Right hindlimb (tissue), 1 donor: ENCODE results near the gene TMEM184B.
"Not testable (repeated sequence)": the region's sequence is repeated elsewhere in the genome, so short reads cannot be mapped to it uniquely, and the experiment has no call there.

Source experiments
- DNase-seq: peaks from one replicate; pipeline ENCODE4 v3.0.0-alpha.2; 2018

The TMEM184B gene

DNA sequence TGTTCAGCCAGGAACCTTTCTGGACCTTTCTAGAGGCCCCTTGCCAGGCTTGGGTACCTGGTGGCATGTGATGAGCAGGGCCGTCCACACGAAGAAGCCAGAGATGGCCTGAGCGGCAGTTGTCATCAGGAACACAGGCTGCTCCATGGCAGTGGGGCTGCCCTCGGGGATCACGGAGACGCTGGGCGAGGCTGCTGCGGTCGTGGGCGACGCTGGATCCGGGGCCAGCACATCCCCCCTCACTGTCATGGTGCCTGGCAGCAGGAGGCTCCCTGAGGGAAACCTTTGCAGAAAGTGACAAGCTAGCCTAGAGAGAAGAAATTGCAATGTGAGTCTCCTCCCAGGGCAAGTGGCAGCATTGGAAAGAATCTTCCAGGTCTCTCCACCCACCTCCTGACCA lies 25.1 kb downstream of the TMEM184B start:
- DNase-seq = no peak

DNA sequence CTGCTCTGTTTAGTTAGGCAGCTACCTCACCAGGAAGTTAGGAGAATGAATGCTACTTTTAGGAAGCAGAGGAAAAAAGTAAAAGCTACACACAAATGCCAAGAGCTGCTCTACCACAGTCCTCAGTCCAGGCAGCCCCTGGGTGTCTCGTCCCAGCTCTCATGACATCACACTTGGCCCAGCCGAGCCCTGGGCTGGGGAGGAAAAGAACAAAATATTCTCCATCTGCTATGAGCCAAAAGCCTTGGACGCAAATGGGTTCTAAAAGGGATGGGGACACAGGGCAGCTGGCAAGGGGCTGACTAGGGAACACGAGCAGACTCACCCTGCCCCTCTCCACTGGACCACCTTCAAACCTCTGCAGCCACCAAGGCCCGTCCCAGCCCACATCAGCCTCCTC lies 26.1 kb downstream of the TMEM184B start:
- peak; percentile 86 for DNase-seq

DNA sequence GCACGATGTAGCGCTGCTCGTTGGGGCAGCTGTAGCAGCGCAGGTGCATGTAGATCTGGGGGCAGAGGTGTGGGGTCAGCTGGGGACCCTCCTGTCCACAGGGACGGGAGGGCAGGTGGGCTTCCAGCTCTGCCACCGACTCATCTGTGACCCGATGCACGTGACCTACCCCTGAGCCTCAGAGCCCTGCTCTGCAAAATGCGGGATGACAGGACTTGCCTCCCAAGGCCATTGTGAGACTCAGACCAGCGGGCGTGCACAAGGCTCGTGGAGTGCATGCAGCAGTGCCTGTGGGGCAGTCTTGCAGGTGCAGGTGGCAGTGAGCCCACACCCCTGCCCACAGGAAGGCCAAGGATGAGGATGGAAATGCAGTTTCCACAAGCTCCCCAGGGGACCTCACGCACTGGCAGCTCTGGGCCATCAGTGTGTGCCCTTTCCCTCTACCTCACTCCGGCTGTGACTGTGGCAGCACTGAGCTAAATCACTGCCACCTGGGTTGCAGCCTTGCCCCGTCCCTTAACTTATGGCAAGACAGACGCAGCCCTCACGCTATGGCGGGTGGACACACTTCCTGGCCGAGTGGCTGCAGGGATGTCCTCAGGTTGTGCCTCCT lies 26.7 kb downstream of the TMEM184B start:
- no peak for DNase-seq

DNA sequence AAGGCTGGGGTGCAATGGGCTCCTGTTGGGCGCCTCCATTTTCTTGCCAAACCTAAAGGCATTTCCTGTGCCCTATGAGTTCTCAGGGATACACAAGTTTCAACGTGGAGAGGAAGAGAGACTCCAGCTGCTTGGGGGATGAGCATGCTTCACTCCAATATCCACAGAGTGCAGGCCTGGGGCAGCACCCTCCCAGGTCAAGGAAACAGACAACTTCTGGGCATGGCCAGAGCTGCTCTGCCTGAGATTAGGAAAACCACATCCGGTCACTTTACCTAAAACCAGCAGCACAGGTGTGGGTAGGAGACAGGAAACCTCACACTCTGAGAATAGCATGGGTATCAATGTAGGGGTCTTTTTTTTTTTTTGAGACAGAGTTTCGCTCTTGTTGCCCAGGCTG lies 28.7 kb downstream of the TMEM184B start:
- DNase-seq = no peak

DNA sequence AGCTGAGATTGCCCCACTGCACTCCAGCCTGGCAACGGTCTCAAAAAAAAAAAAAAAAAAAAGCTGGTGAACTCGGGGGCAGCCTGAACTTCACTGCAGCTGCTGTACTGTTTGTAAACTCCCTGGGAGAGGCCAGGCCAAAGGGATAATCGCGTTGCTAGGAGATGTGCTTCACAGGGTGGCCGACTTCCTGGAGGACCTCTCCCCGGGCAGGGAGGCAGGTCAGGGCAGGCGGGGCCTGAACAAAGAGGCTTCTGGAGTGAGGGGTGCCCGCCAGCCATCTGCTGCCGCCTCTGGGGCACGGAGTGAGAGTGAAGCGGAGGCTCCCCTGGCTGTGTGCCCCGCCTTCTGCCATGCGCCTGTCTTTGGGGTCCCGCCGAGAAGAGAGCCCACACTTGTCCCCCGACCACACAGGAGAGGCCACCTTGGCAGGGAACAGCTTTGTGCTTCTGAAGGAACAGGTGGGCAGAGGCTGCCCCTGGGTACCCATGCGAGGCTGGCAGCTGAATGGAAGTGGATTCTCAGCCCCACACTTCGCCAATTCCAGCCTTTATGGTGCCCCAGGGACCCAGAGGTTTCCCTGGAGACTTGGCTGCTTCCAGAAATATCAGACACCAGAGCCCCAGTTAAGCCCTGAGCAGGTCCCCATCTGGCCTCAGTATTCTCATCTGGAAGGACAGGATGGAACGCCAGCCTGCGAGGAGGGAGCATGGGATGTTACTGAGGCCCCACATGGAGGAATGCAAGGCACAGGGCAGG lies 29.6 kb downstream of the TMEM184B start:
- DNase-seq = peak; percentile 87

DNA sequence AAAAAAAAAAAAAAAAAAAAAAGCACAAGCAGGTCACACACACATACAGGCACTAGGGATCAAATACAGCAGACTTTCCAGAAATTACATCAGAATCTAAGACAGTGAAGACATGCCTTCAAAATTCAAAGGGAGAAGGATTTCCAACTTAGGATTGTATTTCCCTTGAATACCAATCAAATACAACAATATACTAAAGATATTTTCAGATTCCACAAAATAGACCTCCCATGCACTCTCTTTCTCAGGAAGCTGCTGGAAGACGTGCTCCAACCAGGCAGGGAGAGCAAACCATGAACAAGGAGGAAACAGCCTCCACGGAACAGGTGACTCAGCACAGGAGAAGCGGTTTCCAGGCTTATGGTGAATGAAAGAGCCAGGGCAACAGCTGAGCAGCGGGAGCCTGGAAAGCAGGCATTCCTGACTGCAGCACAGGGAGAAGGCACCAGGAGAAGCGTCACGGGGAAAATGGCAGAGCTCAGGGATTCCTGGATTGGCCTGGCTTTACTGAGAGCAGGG lies 32.0 kb downstream of the TMEM184B start:
- DNase-seq = peak; percentile 80

DNA sequence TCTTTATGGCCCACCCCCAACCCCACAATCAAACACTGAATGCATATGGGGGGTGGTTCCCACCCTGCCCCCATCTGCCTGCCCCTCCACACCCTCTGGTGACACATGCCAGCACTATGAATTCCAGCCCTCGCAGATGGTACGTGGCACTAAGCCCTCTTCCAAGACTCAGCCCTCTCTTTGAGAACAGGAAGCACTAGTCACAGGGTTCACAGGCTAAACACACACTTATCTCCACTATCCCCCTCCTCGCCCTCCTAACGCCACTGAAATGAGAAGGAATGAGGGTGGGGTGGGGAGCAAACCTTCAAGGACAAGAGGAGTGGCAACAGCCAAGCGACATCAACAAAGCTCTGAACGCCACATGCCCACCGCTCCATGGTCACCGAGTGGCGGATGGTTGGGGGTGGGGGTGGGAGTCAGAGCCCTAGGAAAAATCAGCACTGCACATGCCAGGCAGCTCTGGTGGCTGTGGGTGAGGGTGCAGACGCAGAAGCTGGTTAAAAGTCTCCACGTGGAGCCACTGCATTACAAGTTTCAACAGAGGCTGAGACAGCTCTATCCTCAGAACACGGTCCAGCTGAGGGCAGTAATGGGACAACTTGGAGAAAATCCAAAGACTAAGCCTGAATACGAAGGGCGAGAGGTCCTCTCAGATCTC lies 33.6 kb downstream of the TMEM184B start:
- DNase-seq = peak; percentile 67

DNA sequence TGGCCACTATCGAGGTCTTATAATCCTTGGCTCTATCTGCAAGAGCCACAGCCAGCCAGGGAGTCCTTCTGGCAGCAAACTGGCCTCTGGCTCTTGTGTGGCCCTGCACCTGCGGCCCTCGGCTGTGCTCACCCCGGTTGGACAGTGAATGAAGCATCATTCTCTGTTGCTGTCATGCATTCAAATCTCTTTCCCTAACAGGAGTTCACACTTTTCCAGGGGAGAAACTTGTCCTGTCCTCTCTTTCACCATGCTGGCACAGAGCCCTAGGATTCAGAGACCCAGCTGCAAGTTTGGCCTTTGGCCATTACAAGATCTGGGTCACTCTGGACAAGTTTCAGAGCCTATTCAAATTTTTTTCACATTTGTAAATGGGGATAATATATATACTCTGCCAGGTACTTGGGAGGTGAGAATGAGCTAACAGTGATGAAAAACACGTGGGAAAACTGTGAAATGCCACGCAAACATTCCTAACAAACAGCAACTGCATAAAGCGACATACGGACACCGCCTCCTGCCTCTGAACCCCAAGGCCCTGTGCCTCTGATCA lies 34.2 kb downstream of the TMEM184B start:
- DNase-seq = peak; percentile 58

DNA sequence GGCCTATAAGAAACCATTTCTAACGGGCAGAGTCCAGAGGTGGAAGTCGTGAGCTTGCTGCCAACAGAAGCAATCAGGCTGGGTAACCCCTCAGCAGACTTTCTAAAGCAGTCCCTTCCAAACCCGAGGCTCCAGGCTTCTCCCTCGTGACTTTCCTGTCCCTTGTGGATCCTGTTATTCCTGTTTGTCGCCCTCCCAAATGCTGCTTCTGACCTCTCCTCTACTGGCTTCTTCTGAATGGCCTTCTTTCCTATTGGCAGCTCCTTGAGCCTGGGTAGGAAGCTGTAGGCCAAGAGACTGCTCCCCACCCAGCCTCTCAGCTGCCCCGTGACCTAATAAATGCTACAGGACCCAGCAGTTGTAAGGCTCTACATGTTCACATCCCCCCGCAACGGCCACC lies 36.0 kb downstream of the TMEM184B start:
- no peak for DNase-seq

DNA sequence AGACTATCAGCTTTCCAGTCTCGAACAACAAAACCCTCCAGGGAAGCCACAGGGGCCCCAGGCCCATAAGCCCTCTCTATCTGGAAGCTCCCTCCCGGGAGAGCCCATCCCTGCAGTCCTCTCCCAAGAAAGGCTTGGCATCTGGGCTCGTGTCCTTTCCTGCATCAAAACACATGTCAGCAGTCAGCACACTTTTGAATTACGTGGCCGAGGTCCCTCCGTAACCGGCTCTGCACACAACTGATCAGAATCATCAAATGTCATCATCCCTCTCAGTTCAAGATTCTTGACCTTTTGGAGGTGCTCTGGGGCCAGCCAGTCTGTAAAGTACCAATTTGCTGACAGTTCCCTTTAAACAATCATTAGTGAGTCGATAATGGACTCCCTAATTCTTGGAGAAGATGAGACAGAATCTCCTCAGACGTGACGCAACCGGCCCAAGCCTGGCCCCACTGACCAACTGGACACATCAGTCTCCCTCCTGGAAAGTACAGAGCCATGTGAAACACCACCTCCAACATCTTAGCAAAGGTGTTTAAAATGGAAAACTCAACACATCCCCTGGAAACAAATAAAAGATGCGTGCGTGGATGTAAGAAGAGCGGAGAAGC lies 37.5 kb downstream of the TMEM184B start:
- no peak for DNase-seq

DNA sequence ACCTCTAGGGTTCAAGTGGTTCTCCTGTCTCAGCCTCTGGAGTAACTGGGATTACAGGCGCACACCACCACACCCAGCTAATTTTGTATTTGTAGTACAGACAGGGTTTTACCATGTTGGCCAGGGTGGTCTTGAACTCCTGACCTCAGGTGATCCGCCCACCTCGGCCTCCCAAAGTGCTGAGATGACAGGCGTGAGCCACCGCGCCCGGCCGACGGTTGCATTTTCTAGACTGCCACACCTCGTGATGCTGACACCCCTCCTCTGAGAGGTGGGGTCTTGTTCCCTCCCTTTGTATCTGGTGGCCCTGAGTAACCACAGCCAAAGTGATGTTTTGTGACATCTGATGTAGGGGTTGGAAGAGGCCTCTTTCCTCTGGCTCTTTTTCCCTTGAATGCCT lies 39.0 kb downstream of the TMEM184B start:
- not testable (repeated sequence) for DNase-seq

DNA sequence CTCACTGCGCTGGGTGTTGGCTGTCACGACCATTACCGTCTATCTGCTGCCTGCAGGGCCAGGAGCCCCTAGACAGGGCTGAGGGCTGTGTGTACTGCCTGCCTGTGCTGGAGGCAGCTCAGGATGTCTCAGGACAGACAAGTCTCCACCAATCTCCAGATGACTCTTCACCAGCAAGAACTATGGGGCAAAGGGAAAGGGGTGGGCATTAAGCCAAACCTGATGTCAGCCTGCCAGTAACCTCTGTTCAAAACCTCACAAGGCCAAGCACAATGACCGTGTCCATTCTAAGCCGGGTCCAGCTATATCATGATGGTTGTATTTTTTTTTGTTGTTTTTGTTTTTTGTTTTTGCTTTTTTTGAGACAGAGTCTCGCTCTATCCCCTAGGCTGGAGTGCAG lies 39.4 kb downstream of the TMEM184B start:
- no peak for DNase-seq

DNA sequence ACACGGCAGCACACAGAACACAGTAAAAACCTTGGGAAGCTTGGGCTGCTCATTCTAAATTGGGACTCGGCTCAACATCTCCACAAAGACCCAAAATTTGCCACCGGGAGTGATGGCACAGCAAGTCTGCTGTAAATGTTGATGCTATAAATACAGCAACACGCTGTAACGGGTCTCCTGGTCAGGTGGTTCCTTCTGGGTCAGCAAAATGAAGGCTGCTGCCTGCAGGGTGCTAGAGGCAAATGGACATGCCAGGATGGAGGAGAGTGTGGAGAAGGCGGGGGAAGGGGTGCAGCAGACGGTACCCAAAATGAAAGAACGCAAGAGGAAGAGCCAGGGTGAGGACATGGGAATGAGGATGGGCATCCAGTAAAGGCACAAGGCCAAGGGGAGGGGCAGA lies 40.6 kb downstream of the TMEM184B start:
- DNase-seq = no peak

DNA sequence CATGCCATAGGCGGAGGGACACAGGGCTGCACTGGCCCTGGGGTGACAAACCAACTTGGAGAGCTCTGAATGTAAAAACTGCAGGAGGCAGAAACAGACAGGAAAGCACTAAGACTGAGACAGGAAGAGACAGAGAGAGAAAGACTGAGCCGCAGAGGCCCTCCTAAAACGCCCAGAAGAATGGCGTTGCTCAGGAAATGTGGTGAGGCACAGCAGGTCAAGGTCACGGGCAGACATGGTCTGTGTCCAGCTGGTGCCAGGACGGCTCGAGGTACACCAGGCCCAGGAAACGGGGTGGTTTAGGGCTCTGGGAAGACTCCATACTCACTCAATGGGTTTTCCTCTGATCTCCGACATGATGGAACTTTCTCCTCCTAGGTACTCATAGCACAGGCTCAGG lies 41.9 kb downstream of the TMEM184B start:
- DNase-seq = no peak

DNA sequence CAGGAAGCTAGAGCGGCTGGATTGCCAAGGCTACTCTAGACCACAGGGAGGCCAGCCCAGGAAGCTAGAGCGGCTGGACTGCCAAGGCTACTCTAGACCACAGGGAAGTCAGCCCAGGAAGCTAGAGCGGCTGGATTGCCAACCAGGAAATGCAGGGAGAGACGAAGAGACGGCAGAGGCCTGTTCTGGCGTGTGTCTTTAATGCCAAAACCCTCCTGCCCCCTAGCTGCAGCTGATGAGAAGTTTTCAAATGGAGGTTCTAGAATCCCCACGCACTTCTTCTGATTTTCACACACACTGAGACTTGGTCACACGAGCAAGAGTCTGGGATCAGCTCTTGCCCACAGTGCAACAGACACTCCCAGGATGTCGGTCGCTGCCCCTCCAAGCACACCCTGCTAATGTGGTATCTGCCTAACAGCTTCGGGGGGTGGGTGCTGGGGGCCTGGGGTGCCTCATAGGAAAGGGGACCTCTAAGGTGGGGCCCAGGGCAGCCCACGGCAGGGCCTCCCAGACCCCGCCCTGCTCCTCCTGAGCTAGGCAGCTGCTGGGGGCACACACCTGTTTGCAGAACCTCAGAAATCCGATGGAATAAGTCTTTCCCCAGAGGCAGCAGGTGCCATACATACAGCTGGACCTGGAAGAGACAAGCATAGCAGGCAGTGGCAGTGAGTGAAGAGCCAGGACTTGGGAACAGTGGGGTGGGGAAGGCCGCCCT lies 42.5 kb downstream of the TMEM184B start:
- no peak for DNase-seq

DNA sequence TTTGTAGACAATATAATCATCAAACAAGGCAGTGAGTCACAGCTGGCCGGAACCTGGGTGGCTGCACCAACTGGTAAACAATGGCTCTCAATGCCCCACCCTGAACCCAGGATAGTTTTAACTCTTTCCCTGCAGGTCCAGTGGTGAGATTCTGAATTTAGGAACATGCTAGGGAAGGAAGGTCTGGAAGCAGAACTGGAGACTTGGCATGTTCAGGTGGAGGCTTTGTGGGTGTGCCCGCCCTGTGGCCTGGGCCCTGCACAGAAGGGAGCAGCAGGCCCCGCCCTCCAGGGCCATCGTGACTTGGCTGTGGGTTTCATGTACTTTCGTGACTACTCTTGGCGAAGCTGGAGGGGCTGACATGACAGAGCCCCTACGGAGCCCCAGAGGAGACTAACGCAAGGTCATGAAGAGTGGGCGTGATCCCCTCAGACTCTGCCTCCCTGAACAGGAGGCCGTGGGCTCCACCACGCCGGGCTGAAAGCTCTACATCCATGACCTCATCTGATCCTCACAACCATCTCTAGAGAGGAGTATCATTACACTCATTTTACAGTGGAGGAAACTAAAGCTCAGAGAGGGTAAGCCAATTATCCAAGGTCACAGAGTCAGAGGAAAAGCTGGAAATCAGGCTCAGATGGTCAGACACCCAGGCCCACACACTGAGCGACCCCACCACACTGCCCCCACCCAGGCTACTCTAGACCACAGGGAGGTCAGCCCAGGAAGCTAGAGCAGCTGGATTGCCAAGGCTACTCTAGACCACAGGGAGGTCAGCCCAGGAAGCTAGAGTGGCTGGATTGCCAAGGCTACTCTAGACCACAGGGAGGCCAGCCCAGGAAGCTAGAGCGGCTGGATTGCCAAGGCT lies 43.7 kb downstream of the TMEM184B start:
- no peak for DNase-seq

DNA sequence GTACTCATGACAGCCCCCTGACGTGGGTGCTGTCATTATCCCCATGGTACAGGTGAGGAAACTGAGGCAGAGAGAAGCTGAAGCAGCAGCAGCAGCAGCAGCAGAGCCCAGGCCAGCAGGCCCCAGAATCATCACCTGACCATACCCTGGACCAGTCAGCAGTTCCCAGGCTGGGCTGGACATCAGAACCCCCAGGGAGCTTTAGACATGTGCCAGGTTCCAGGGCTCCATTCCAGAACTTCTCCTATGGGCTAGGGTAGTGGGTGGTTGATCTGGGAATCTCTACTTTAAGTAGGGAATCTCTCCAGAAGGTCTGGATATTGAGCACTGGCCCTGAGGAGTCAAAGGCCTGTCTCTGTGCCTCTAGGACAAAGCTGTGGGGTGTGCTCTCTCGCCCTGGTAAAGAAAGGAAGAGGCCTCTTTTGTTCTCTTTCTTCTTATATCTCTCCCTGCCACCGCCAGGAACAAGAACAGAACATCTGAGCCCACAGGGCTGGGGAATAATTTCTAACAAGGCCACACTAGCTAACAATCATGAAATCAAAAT lies 44.4 kb downstream of the TMEM184B start:
- no peak for DNase-seq

DNA sequence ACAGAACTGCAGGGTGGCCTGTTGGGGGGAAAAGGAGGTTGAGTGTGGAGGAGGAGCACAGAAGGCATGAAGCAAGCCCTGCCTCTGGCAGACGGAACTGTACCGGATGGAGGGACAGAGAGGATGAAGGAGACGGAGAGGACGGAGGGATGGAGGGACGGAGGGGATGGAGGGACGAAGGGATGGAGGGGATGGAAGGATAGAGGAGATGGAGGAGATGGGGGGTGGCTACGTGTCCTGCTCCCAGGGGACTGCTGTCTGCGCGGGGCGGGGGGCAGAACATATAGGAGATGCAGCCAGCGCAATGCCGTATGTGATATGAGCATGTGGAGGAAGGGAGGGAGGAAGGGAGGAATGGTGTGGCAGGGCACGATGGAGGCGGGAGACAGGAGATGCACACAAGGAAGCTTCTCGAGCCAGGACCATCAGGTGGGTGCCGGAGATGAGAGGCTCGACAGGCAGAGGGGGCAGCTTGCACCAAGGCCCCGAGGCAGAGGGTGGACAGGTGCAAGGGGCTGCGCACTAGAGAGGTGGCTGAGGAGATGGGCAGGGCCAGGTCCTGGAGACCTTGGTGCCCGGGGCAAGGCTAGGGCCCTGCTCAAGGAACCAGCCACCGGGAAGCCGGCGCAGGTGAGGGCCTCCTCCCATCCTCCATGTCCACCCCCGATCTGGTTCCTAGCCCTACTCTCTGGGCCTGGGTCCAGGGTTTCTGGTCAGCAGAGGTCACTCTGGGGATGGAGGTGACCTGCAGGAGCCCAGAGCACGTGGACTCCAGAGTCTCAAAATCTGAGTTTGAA lies 45.8 kb downstream of the TMEM184B start:
- DNase-seq = no peak

DNA sequence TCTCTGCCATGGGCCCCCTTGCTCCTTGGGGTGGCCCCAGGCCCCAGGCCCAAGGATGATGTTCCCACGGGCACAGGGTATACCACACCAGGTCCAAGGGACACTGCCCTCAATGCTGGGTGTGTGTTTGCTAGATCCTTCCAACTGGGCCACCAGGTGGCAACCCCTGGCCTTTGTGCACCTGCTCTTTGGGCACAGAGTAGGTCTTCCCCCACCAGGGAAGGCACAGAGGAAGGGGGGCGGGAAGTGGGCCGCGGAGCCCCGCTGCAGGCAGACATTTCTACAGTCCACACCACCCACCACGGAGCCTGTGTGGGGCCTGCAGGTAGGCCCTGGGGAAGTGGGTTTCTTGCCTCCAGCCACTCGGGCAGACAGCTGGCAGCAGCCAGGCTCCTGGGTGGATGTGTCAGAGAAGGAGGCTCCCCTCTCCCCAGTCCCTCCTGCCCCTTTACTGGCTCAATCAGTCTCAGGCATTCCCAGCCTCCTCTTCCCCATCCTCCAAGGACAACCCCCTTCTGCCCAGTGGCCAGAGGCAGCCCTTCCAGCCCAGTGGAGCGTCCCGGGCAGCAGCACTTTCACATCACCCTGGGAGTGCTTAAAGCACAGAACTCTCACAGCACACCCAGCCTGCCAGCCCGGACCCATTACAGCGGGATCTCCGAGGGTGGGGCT lies 49.4 kb downstream of the TMEM184B start:
- peak; percentile 17 for DNase-seq

DNA sequence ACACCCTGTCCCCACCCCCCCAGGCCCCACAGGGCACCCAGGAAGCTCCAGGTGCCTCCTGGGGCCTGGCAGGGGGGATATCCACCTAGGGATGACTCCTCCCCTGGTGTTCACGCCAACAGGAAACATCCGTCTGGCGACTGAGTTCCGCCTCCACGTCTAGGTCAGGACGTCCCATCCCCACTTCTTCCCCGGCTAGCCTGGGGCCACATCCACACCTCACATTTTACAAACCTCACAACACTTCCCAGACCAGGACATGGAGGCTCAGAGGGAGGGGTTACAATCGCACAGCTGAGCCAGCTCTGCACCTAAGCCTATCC lies 50.1 kb downstream of the TMEM184B start:
- DNase-seq = no peak
